A673 (cell line): ENCODE measurements around the gene HERC5.

Source experiments
- CTCF ChIP-seq: fragments of 300-800, 200-600 bp; sonication (generic); conservative IDR thresholded peaks from 2 replicates; pipeline ENCODE4 v1.5.1; 2017; ENCODE audit warnings: low read depth, mild to moderate bottlenecking, antibody characterized with exemption, low read length, moderate library complexity, mixed read lengths
- EZH2 ChIP-seq: fragments of 200-600 bp; sonication (generic); IDR thresholded peaks from 2 replicates; pipeline ENCODE4 v1.6.1; 2017; ENCODE audit warnings: borderline replicate concordance, low read depth, mild to moderate bottlenecking, mixed read lengths, antibody characterized with exemption, low read length; ENCODE audit not compliant: poor library complexity, severe bottlenecking

- TF ChIP-seq CTCF (no peak), EZH2 (no peak)
These were observed 59.8 kb downstream of the HERC5 start for GRCh38 chr4:88516746-88517145.
